Measurements from ENCODE around the gene KCNJ12.
"Not testable (repeated sequence)": the region's sequence is repeated elsewhere in the genome, so short reads cannot be mapped to it uniquely, and the experiment has no call there.

DNA sequence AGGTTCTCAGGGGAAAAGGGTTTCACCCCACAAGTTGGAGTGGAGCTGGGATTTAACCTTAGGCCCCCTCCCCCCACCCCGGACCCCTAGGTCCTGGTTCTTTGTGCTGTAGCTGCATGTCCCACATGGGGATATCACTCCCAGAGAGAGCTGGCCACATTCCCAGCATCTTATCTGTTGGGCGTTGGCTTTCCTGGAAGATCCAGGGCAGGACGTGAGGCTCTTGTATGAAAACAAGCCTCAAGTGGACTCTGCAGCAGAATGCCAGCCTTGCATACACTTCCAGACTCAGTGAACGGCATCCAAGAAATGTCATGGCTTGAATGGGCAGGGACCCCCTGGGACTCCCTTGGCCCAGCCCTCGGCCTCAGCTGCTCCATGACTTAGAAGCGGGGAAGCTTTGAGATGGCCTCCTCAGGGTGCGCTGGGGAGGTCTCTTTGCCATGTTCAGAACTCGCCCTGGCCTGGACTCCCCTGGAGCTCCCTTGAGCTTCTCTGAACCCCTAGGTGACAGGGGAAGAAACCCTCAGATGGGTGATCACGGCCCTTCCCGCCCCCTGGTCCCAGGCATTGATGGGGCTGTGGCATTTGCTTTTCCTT, 29.4 kb upstream of the KCNJ12 start:
- TF ChIP-seq EZH2 (IDR thresholded peaks at IDR 0.05), result not testable (repeated sequence)
- TF ChIP-seq, protein P1, sequence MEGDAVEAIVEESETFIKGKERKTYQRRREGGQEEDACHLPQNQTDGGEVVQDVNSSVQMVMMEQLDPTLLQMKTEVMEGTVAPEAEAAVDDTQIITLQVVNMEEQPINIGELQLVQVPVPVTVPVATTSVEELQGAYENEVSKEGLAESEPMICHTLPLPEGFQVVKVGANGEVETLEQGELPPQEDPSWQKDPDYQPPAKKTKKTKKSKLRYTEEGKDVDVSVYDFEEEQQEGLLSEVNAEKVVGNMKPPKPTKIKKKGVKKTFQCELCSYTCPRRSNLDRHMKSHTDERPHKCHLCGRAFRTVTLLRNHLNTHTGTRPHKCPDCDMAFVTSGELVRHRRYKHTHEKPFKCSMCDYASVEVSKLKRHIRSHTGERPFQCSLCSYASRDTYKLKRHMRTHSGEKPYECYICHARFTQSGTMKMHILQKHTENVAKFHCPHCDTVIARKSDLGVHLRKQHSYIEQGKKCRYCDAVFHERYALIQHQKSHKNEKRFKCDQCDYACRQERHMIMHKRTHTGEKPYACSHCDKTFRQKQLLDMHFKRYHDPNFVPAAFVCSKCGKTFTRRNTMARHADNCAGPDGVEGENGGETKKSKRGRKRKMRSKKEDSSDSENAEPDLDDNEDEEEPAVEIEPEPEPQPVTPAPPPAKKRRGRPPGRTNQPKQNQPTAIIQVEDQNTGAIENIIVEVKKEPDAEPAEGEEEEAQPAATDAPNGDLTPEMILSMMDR (IDR thresholded peaks at IDR 0.05 in 2 of 3, conservative IDR thresholded peaks at IDR 0.05 in 1 of 3; ENCODE audit: borderline replicate concordance in 1 of 3, insufficient read depth in 1 of 3, low read depth in 2 of 3, low read length in 2 of 3), result not testable (repeated sequence)

All from HCT116 (cell line).